NCI-H2081 (cell line): ENCODE results near the gene STX1B.

Source experiments
- DNase-seq, 2 experiments: peaks; one replicate each; lab custom pipeline; 2025; lab: John Stamatoyannopoulos, UW

STX1B gene

GRCh38 chr16:30979170-30980022 is 31.0 kb downstream of the STX1B start:
- DNase-seq, result no peak

DNA sequence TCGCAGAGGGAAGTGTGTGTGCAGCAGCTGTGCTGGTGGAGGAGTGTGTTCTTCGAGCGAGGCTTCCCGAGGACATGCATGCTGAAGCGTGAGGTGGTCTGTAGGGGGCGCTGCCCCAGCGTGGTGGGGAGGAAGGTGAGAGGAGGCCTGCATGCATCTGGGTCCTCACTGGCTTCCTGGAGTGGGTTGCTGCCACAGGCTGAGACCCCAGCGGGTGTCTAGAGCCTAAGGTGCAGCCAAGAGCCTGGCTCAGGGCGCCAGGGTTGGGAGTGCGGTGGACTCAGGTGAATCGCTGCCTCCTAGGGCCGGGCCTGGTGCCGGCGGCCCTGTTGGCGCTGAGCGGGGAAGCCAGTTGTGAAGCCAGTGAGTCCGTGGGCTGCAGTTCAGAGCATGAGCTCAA is 32.9 kb downstream of the STX1B start:
- no peak for DNase-seq

DNA sequence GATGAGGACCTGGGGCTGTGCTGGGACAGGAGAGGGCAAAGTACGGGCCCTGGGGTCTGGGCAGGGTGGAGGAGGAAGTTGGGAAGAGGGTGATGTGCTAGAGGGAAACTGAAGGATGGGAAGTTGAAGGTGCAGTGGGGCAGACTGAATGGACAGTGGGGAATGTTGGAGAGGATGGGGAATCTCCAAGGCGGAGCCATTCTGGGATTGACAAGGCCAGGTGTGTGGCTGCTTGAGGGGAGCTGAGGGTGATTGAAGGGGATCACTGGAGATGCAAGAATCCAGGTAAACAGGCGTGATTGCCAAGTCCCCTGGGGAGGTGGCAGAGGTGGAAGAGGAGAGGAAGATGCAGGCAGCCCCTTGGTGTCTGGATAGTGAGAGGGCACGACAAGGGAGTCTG is 34.0 kb downstream of the STX1B start:
- no peak for DNase-seq

DNA sequence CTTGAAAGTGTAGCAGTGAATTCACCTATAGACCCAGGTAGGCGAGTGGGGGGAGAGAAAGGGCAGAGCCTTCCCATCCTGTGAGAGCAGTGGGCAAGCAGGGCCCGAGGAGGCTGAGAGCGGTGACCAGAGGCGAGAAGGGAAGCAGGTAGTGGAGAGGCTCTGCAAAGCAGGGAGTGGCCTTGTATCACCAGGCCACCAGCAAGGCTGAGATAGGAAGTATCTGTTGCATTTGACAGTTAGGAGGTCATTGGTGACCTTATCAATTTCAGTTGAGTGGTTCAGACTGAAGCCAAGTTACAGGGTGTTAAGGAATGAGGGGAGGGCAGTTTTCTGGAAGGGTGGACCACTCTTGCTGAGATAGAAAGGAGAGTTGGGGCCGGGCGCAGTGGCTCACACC is 36.1 kb downstream of the STX1B start:
- DNase-seq, result no peak

GRCh38 chr16:30972872-30973271 is 37.6 kb downstream of the STX1B start:
- DNase-seq, result no peak

DNA sequence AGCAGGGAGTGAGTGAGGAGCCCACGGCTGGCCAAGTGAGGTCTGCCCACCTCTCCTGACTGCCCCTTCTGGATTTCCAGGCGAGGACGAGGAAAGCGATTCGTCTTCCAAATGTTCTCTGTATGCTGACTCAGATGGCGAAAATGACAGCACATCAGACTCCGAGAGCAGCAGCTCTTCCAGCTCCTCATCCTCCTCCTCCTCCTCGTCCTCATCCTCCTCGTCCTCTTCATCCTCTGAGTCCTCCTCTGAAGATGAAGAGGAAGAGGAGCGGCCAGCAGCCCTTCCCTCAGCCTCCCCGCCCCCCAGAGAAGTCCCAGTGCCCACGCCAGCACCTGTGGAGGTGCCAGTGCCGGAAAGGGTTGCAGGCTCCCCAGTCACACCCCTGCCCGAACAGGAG is 39.1 kb downstream of the STX1B start:
- no peak for DNase-seq

- no peak for DNase-seq
Measured at GRCh38 chr16:30969246-30969842, 41.1 kb downstream of the STX1B start.

GRCh38 chr16:30967795-30968194 is 42.6 kb downstream of the STX1B start:
- DNase-seq, result no peak

GRCh38 chr16:30966033-30966619 is 44.3 kb downstream of the STX1B start:
- no peak for DNase-seq

DNA sequence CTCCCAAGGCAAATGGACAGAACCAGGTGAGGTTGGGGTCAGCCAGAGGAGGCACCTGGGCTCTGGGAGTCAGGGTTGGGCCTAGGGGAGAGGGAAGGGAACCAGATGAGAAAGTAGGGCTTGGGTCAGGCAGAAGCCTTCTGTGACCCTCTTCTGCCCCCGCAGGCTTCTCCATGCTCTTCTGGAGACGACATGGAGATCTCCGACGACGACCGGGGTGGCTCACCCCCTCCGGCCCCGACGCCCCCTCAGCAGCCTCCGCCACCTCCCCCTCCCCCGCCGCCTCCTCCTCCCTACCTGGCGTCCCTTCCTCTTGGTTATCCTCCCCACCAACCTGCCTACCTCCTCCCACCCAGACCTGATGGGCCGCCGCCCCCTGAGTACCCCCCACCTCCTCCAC is 45.0 kb downstream of the STX1B start:
- no peak for DNase-seq

DNA sequence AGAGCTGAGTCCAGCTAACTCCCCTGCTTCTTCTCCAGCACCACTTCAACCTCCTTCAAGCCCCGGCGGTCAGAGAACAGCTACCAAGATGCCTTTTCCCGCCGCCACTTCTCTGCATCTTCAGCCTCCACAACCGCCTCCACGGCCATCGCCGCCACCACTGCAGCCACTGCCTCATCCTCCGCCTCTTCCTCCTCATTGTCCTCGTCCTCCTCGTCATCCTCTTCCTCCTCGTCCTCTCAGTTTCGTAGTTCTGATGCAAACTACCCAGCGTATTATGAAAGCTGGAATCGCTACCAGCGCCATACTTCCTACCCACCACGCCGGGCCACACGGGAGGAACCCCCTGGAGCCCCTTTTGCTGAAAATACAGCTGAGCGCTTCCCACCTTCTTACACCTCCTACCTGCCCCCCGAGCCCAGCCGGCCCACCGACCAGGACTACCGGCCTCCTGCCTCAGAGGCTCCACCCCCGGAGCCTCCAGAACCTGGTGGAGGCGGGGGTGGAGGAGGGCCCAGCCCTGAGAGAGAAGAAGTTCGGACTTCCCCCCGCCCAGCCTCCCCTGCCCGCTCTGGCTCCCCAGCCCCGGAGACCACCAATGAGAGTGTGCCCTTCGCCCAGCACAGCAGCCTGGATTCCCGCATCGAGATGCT is 45.7 kb downstream of the STX1B start:
- no peak for DNase-seq

DNA sequence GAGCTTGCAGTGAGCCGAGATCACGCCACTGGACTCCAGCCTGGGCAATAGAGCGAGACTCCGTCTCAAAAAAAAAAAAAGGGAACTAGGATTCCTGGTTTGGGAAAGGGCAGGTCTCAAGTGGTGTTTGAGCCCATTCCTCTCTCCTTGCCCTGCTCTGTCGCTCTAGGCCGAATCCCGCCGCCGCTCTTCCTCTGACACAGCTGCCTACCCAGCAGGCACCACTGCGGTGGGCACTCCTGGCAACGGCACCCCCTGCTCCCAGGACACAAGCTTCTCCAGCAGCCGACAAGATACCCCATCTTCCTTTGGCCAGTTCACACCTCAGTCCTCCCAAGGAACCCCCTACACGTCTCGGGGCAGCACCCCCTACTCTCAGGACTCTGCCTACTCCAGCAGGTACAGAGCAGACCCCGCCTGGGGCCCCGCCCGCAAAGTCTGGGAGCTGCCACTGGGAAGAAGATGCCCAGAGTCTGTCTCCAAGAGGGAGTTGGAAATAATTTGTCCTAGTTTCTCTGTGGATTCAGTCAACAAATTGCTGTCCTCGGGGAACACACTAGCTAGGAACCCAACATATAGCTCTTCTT is 46.4 kb downstream of the STX1B start:
- DNase-seq, result no peak

DNA sequence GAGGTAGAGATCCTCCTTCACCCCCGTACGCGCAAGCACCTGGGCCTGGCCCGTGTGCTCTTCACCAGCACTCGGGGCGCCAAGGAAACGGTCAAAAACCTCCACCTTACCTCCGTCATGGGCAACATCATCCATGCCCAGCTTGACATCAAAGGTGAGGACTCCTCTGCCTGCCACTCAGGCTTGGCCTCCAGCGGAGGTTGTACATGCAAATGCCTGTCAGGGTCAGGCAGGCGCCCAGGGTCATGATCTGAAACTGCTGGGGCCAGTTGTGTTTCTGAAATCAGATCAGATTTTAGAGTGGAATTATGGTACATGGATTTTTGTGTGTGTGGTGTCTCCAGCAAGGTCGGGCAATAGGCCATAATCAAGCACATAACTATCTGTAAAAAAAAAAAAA is 49.1 kb downstream of the STX1B start:
- DNase-seq, result no peak

DNA sequence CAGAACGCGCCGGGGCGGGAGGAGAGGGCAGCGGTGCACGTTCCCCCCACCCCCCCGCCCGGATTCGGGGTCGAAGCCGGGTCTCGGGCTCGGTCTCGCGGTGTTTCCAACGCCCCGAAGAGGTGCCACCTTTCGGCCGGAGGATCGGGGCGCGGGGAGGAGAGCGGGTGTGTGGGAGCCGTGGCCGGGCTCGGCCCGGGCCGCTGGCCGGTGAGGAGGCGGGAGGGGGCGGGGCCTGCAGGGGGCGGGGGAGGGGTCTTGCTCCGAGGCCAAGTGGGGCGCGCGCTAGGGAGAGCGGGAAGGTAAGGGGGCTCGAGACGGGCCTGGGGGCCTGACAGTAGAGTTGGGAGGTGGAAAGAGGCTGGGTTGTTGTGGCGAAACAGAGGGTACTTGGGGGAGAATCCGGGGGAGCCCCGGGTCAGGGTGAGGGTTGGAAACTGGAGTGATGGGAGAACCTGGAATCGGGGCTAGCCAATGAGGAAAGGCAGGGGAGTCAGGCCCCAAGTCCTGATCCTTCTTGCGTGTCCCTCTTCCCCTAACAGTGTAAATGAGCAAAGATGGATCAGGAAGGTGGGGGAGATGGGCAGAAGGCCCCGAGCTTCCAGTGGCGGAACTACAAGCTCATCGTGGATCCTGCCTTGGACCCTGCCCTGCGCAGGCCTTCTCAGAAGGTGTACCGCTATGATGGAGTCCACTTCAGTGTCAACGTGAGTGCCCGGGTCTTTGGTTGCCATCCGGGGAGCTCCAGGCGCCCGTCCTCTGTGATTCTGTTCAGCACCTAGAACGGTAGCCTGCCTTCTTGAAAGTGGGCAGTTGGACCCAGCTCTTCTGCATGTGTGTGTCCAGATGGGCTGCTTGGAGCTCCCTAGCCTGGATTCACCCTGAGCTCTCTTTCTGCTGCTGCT is 52.0 kb downstream of the STX1B start:
- no peak for DNase-seq

GRCh38 chr16:30957456-30958174 is 52.8 kb downstream of the STX1B start, which contains the start of gene SETD1A:
SETD1A (plus strand) TSS chr16:30957754; CDS start chr16:30958732, 978 bp downstream.
- DNase-seq, result peak; percentile 87

DNA sequence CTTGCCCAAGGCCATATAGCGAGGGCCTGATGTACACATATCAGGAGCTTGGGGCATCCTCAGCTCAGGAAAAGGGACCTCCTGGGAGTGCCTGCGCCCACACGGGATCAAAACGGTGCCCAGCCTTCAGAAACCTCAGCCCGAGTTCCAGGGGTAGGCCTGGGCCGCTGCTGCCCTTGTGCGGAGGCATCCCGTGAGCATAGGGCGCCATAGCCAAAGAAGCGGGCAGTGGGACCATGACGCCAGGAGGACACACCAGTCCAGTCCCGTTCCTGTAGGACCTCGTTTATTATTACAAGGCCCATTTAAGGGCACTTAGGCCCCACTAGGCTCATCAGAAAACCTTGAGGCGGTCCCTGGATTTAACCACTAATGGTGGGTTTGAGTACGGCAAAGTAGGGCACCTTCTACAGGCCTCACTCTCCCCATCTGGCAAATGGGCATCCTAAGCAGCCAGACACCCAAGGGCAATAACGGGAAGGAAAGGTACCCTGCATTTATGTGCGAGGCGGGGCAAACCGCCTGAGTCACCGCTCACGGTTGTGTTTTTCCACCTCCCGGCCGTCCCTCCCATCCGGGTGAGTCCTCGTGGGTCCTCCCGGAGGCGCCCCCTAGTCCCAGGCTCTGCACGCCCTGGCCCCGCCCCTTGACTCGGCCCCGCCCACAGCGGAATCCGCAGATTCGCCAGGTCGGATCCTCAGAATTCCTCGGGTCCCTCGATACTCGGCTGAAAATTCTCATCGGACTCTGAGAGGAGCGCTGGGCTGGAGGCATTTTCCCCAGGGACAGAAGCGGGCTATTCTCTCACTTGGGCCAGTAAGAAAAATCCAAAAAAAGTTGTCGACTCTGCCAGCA is 53.6 kb downstream of the STX1B start:
- peak; percentile 42 to 44 for DNase-seq

- DNase-seq, result no peak
Measured at GRCh38 chr16:30954993-30955392, 55.4 kb downstream of the STX1B start.

- peak; percentile 54 to 69 for DNase-seq
Measured at GRCh38 chr16:30953511-30954124, 56.8 kb downstream of the STX1B start.

GRCh38 chr16:30953111-30953510 is 57.3 kb downstream of the STX1B start:
- no peak for DNase-seq
